D721Med (cell line): Measurements from ENCODE around the gene MCRIP2.
A peak's percentile ranks its signal among the peaks of the same experiment; 100 is the strongest.

Experiments used
- DNase-seq: peaks from one replicate; pipeline ENCODE4 v3.0.0; 2011; ENCODE audit warnings: low spot score; ENCODE audit not compliant: insufficient read length
- FAIRE-seq: peaks from 2 replicates; lab custom pipeline; 2011; peaks lifted over from hg19 to GRCh38; lab: Jason Lieb, UNC
- TF ChIP-seq, protein P1 (sequence below): IDR thresholded peaks from 2 replicates; pipeline ENCODE4 v1.5.1; 2012; ENCODE audit warnings: mild to moderate bottlenecking, control low read depth; ENCODE audit not compliant: insufficient read depth; ENCODE audit errors: missing control alignments

MCRIP2 gene

GRCh38 chr16:667113-667779 lies 25.6 kb downstream of the MCRIP2 start:
- TF ChIP-seq, protein P1, sequence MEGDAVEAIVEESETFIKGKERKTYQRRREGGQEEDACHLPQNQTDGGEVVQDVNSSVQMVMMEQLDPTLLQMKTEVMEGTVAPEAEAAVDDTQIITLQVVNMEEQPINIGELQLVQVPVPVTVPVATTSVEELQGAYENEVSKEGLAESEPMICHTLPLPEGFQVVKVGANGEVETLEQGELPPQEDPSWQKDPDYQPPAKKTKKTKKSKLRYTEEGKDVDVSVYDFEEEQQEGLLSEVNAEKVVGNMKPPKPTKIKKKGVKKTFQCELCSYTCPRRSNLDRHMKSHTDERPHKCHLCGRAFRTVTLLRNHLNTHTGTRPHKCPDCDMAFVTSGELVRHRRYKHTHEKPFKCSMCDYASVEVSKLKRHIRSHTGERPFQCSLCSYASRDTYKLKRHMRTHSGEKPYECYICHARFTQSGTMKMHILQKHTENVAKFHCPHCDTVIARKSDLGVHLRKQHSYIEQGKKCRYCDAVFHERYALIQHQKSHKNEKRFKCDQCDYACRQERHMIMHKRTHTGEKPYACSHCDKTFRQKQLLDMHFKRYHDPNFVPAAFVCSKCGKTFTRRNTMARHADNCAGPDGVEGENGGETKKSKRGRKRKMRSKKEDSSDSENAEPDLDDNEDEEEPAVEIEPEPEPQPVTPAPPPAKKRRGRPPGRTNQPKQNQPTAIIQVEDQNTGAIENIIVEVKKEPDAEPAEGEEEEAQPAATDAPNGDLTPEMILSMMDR, result no peak
- no peak for DNase-seq
- no peak for FAIRE-seq

DNA sequence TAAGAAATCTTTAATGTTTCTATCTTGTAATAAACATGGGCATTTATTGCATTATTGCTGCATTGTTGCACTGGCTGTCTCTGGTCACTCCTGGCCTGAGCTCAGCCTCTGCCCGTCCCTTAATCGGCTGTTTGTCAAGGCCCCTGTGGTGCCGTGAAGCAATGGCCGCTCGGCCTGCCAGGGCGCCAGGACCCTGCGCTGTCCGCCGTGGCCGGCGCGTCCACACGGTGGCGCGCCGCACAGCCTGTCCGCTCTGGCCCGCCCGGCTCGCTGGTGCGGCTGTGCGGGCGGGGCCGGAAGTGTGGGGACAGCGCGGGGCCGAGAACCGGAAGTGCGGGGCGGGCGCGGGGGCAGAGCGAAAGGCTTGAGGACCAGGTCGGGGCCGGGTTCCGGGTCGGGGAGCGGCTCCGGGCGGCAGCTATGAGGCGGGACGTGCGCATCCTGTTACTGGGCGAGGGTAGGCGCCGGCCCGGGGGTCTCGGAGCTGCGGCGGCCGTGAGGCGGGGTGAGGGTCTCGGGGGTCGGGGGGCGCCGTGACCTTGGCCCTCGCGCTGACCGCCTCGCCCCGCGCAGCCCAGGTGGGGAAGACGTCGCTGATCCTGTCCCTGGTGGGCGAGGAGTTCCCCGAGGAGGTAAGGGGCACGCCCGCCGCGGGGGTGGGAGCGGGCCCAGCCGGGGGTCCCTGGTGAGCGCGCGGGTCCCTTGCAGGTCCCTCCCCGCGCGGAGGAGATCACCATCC lies 26.3 kb downstream of the MCRIP2 start, which contains the start of gene RHOT2:
TSS of gene RHOT2 (plus strand) at position 353 of the 739 bp plus-strand sequence. CDS start at position 421, 68 bp downstream.
- peak; percentile 77 for DNase-seq
- TF ChIP-seq, protein P1, result peak; percentile 79
- no peak for FAIRE-seq

- no peak for DNase-seq
- no peak for FAIRE-seq
Measured at GRCh38 chr16:668519-669171, 27.0 kb downstream of the MCRIP2 start.

GRCh38 chr16:669666-670065 lies 28.0 kb downstream of the MCRIP2 start:
- TF ChIP-seq, protein P1, result no peak
- no peak for DNase-seq
- no peak for FAIRE-seq

More at GRCh38 chr16:668519-669171, 27.0 kb downstream of the MCRIP2 start:
- TF ChIP-seq, protein P1, result no peak

DNA sequence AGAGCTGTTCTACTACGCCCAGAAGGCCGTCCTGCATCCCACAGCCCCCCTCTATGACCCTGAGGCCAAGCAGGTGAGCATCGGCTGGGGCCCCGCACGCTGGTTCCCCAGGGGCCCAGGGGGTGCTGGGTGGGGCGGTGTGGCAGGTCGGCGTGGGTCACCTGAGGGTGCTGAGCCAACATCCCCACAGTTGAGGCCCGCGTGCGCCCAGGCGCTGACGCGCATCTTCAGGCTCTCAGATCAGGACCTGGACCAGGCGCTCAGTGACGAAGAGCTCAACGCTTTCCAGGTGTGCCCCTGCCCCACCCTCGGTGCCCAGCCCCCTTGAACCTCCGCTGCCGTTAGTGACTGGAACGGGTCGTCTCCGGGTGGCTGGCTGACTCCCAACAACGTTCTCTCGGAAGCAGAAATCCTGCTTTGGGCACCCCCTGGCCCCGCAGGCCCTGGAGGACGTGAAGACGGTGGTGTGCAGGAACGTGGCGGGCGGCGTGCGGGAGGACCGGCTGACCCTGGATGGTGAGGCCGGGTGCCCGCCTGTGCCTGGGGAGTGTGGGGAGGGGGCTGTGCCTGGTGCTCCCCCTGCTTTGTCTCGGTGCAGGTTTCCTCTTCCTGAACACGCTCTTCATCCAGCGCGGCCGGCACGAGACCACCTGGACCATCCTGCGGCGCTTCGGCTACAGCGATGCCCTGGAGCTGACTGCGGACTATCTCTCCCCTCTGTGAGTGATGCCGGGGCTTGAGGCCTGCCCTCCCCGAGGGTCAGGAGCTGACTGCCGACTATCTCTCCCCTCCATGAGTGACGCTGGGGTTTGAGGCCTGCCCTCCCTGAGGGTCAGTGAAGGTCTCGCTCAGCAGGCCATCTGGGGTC lies 29.1 kb downstream of the MCRIP2 start:
- DNase-seq, result no peak
- TF ChIP-seq, protein P1, result no peak
- no peak for FAIRE-seq

DNA sequence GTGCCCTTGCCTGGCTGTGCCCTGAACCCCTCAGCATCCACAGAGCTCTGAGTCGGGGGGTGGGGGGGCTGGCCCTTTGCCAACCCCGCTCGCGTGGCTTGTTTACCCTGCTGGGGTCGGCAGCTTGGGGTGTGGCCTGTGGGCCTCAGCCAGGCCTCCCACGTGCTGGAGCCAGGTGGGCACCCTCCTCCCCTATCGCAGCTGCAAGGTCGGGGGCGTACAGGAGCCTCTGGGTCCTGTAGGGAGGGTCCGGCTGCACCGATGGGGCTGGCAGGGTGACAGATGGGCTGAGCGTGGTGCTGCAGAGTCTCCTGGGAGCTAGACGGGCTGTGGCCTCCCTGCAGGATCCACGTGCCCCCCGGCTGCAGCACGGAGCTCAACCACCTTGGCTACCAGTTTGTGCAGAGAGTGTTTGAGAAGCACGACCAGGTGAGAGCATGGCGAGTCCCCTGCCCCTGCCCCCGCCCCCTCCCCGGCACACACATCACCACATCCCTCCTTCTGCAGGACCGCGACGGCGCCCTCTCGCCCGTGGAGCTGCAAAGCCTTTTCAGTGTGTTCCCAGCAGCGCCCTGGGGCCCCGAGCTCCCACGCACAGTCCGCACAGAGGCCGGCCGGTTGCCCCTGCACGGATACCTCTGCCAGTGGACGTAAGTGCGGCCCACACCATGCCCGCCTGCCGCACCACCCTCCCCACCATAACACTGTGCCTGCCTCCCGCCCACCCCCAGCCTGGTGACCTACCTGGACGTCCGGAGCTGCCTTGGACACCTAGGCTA lies 29.9 kb downstream of the MCRIP2 start:
- FAIRE-seq, result no peak

More for the DNA sequence above, 29.9 kb downstream of the MCRIP2 start:
- no peak for DNase-seq
- TF ChIP-seq, protein P1, result no peak
